ENCODE data around the gene HECW1.

HECW1 gene

DNA sequence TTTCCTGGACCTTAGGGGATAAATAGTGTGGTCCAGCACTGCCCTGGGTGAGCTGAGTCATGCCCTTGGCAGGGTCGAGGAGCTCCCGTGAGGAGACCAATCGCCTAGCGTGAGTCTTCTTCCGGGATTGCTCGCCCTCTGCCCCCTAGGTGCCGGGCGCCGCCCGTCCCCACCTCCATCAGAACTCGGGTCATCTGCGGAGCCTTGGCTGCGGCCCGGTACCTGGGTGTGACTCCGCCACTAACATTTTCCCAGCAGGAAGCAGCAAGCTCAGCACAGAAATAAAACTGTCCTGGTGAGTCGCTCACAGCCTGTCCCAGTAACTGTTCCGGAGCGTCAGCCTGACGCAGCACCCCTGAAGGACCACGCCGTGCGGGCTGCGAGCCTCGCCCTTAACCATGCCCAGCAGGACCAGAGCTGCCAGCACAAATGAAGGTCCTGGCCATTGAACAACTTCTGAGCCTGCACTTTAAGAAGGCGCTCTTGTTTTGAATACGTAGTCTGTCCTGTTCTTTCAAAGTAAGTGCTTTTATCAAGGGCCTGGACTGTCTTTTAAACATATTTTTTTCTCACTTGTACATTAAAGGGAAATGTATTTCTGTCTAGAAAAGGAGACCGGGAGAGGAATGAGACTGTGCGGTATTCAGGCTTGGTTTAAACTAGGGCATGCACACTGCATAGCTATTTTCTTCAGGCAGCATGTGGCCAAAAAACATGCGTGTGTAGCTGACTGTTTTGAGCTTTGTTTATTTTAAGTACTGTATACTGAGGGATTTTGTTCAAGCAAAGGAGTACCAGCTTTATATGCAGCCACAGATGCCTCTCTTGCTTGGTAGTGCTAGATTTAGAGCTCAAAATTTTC is 136.7 kb downstream of the HECW1 start:
- no peak overlapping the region for H3K4me3 ChIP-seq (ENCODE audit: low read depth, low read length)

DNA sequence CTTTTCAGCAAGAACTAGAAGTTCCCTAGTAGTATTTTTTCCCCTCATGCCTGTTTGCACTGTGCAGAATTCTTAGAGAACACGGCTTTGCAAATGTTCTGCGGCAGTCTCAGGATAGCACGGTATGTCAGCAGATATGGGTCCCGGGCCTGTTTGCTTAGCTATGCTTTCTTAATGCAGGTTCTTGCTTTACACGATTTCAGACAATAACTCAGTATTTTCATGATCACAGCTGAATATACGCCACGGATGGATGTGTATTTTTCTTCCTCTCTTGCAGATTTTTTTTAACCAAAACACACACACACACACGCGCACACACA is 137.3 kb downstream of the HECW1 start:
- H3K4me3 ChIP-seq (ENCODE audit: low read depth, low read length), result no peak overlapping the region

DNA sequence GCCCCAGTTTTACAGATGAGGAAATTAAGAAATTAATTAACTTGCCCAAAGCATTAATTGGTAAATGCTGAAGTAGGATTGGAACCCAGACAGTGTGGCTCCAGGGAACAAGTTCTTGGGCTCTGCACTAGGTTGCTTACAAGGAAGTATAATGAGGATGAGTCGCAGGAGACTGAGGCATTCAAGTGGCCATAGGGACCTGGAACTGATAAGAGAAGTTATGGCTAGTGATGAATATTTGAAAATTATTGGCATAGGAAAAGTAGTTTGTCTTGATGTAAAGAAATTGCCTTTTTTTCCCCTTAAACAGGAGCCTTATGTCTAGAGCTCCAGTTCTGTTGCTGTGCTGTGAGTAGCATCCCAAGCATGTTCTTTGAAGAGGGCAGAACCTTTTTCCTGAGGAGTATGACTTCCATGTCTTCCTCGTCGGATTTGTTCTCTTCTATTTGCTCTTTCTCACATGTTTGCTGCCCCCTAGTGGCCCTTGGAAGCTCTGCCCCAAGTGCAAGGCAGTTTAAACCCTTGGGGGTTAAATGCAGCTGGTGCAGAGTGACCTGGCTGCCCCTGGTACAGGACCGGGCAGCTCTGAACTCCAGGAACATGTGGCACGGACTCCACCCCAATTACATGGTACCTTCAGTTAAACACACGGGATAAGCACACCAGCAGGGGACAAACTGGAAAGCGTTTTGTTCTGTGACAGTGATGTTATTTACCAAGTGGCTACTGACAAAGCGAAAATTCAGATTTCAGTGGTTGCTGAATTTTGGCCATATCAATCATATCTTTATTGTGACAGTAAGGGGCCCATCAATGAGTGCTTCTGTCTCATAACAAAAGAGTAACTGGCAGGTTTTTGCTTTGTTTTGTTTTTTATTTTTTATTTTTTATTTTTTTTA is 148.8 kb downstream of the HECW1 start:
- H3K4me3 ChIP-seq (ENCODE audit: low read depth, low read length), result no peak overlapping the region

DNA sequence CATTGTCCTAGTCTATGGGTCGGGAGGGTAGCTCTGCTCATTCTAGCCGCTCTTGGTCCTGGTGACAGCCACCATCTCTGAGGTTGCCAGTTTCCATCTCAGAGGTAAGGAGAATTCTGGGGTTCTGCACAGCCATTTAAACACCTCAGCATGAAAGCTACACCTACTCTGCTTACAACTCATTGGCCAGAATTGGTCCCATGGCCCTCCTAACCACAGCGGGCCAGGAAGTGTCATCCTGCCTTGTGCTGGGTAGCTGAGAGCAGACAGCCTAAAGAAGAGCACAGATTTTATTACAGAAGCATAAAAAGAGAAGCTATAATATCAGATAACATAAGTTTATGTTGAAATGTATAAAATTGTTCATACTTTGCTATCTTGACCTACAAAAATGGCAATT is 152.7 kb downstream of the HECW1 start:
- H3K4me3 ChIP-seq (ENCODE audit: low read depth, low read length), result no peak overlapping the region

DNA sequence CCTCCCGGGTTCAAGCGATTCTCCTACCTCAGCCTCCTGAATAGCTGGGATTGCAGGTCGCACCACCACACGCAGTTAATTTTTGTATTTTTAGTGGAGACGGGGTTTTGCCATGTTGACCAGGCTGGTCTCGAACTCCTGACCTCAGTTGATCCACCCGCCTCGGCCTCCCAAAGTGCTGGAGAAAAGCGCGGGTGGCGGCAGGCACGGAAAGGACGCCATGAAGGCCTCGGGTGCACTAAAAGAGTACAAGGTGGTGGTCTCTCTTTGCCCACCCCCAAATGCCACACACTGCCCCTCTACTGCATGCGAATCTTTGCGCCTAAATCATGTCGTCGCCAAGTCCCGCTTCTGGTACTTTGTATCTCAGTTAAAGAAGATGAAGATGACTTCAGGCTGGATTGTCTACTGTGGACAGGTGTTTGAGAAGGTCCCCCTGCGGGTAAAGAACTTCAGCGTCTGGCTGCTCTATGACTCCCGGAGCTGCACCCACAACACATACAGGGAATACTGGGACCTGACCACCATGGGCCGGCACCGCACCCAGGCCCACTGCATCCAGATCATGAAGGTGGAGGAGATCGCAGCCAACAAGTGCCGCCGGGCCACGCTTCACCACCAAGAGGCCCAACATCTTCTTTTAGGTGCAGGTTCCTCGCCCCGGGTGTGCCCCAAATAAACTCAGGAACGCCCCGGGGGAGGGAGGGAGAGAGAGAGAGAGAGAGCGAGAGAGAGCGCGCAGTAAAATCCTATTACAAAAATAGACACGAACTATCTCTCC is 161.7 kb downstream of the HECW1 start:
- H3K4me3 ChIP-seq (ENCODE audit: low read depth, low read length), result no peak overlapping the region

DNA sequence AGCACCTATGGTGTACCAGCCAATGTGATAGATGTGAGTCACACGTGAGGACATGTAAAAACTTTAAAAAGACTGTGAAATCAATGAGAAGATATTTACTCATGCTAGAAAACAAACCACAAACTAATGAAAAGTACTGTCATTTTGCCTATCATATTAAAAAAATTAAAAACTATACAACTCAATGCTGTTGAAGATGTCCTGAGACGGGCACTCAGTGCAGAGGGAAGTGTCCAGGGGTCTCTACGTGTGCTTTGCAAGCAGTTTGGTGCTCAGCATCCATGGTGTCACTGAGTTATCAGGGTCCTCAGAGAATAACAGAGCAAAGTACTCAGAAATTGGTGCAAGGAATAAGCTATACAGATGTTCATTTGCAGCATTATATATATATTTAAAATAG is 162.3 kb downstream of the HECW1 start:
- no peak overlapping the region for H3K4me3 ChIP-seq (ENCODE audit: low read depth, low read length)

DNA sequence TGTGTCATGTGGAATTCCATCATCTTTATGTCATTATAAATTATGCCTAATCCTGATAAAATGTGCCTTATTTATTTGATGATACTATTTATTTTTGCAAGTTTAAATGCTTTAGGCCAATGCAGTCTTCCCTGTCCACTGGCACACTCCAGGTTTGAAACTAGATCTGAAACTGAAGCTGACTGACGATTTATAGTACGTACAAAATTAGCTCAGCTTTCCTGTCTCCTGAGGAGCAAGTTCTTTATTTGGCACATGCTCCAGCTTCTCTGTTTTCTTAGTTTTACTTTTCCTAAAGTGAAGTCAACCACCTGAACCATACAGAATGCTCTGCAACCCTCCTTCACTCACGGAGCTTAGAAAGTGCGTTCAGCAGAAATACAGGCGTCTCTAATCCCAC is 164.1 kb downstream of the HECW1 start:
- H3K4me3 ChIP-seq (ENCODE audit: low read depth, low read length), result no peak overlapping the region

DNA sequence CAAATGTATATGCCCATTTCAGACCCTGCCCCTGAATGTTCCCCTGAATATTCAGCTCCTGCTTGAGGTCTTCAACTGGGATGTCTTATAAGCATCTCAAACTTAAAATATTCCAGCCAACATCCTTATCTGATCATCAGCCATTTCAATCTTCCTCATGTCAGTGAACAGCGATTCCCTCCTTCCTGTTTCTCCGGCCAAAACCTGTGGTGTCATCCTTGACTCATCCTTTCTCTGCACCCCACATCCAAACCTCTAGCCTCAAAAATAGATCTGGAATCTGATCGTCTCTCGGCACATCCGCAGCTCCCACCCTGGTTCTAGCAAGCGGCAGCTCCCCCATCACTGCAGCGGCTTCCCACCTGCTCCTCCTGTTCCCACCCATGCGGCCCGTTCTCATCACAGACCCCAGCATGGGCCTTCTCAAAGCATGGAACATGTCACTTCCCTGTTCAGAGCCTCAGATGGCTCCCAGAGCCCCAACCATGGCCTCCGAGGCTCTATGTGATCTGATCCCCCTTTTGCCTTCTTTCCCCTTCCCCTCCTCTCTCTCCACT is 165.7 kb downstream of the HECW1 start:
- no peak overlapping the region for H3K4me3 ChIP-seq (ENCODE audit: low read depth, low read length)

DNA sequence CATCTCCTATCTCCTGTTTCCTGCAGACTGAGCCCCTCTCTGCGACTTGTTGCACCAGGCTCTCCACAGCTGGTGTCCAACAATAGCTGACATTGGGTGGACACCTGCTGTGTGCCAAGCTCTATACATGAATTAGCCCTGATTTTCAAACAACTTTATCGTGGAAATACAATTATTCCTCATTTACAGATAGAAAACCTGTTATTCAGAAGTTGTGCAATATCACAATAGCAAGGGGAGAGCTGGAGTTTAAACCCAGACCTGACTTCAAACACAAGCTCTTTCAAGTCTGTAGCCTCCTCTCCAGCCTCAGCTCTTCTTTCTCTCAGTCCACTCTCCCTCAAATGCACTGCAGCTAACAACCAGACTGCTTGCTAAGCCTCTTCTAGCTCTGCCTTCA is 168.8 kb downstream of the HECW1 start:
- no peak overlapping the region for H3K4me3 ChIP-seq (ENCODE audit: low read depth, low read length)

DNA sequence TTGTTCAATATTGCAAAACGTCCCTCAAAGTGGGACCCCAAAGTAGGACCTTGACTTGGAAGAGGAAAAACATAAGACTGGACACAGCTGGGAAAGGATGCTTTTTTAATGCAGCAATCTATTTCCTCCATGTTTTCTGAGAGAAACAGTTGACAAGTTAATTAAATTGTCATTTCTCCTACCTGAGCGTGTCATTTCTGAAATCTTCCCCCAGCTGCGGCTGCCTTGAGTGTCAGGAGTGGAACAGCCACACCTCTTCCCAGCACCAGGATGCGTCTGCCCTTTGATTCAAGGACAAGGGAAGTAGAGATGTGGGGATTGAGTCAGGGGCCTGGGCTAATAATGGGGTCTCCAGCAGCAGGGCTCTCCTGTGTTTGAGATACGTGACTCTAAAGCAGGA is 171.3 kb downstream of the HECW1 start:
- no peak overlapping the region for H3K4me3 ChIP-seq (ENCODE audit: low read depth, low read length)

DNA sequence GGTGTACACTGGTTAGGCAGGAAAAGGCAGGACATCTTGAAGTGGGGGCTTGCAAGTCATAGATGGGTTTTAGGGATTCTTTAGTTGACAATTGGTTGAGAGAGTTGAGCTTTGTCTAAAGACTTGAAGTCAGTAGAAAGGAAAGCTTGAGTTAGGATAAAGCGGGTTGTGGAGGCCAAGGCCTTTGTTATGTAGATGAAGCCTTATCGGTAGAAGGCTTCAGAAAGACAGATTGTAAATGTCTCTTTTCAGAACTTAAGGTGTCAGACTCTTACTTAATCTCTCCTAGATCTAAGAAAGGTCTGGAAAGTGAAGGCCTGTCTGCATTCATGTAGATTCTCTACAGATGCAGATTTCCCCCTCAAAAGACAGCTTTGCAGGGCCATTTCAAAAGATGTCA is 177.4 kb downstream of the HECW1 start:
- H3K4me3 ChIP-seq (ENCODE audit: low read depth, low read length), result no peak overlapping the region

DNA sequence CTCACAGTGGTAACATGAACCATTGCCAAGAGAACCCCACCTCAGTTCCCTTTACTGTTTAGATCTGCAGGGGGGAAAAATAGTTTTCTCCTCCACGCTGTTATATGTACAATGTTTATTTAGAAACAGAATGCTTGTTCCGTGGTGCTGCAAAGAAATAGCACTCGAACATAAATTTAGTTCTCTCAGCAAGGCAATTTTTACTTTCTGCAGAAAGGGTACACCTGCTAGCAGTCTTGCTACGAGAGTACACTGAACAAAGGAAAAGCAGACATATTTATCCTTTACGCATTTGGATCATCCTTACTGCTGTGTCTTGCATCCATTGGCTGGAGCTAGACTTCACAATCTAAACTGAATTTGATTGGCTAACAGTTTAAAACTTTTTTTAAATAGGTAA is 178.5 kb downstream of the HECW1 start:
- no peak overlapping the region for H3K4me3 ChIP-seq (ENCODE audit: low read depth, low read length)

DNA sequence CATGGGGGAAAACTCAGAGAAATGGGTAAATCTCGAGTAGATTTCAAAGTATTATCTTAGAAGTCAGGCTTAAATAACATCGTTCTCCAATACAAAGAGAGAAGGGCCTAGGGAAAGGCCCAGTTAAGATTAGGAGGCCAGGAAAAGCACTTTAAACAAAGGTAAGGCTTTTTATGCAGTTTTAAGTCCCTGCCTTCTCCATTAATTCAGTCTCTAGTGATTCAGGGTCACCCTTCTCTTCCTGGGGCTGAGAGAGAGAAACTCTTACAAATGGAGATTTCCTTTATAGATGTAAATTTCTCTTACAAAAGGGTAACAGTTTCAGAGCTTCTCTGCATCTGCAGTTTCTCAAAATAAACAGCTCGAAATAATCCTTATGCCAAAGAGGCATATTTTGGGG is 179.3 kb downstream of the HECW1 start:
- no peak overlapping the region for H3K4me3 ChIP-seq (ENCODE audit: low read depth, low read length)

DNA sequence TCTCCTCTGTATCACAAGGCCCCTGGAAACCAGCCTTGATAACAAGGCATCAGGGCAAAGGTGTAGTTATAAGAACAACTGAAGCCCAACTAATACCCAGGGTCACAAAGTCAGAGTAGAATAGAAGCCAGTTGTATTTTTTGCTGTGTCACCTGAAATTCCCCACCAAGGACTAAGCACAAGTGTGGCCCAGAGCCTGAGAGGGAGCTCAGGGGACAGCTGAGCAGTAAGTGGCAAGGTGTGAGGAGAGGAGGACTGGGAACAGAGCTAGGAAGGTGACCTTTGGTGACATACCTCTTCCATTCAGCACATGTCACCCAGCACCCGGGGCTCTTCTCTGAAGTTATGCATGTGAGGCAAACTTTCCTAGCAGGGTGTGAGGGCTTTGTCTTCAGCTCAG is 179.9 kb downstream of the HECW1 start:
- no peak overlapping the region for H3K4me3 ChIP-seq (ENCODE audit: low read depth, low read length)

DNA sequence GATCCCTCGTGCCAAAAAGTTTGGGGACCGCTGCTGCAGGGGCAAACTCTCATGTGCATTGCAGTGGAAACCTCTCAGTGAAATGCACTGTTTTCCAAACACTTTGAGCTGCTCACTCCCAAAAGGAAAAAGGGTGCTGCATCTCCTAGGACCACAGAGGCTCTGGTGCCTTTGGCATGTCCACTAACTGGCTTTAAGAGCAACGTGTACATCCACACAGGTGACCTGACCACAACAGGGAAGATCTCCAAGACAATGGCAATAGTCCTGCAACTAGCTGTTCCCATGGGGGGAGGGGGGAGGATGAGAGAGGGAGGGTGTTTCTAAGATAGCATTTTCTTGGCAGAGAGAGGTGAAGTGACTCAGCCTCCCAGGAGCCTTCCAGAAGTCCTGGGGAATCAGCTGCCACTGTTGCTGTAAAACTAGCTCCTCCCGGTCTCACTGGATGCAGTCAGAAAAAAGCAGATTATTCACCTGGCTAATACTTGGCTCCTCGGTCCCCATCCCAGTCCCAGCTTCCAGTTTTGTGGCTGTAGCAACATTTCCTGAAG is 181.7 kb downstream of the HECW1 start:
- no peak overlapping the region for H3K4me3 ChIP-seq (ENCODE audit: low read depth, low read length)

DNA sequence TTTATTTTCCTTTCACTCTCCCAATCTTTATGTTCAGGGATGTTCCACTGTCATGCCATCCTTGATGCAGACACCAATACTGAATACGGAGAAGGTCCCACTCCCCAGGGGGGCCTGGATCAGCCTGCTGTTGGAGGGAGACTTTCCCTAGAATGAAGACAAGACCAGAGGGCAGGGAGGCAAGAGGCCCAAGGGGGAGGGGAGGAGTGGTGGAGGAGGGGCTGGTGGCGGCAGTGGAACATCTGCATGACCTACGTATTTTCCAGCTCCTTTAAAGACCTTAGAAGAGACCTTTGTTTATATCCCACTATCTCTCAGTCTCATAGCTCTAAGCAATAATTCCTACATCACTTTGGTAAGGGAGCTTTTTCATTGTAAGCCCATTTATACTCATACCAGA is 183.0 kb downstream of the HECW1 start:
- H3K4me3 ChIP-seq (ENCODE audit: low read depth, low read length), result no peak overlapping the region

DNA sequence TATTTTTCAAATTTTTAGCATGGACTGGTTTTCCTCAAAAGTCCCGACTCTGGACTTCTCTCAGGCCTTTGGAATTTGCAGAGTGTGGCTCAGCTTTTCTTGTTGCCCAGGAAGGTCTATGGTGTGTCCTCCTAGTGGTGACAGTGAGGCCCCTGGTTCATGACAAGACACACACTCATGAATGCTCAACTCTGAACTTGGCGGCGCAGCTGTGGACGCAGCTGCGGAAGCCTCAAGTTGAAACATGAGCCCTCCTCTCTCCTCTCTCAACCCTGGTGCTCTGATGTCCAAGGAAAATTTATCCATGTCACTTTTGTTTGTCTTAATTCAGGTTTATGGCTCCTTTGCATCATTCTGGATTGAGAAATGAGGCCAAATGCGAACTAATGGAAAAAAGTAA is 183.9 kb downstream of the HECW1 start:
- no peak overlapping the region for H3K4me3 ChIP-seq (ENCODE audit: low read depth, low read length)

DNA sequence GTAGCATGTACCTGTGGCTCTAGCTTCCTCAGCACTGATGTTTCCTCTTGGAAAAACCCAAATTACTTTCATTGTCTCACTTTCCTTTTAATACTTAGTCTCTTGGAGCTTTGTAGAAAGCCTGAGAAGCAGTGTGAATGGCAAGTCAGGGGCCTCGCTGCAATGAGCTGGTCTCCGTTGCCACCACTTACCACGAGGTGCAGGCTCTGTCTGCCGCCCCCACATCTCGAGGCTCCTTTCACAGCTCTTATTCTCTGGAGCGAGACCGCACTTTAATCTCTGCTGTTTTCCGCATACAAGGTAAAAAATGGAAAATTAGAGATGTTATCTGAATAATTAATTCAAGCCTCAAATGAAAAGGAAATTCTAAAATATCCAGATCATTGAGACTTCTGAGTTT is 186.2 kb downstream of the HECW1 start:
- no peak overlapping the region for H3K4me3 ChIP-seq (ENCODE audit: low read depth, low read length)

DNA sequence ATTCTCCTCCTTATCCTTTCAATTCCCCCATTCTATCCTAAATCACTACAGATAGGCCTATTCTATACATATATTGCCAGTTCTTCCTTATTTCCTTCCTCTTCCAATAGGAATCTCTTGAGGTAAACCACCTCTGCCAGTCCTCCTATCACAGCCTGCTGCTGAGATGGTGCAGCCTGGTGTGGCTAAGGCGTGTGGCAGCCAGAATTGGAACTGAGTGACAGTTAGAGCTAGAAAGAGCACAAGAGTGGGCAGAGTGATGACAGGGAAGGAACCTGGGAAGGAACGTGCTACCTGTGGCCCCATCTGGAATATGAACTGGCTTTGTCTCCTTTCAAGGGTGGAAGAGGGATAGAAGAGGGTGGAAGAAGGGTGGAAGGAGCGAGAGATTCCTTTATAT is 187.7 kb downstream of the HECW1 start:
- no peak overlapping the region for H3K4me3 ChIP-seq (ENCODE audit: low read depth, low read length)

DNA sequence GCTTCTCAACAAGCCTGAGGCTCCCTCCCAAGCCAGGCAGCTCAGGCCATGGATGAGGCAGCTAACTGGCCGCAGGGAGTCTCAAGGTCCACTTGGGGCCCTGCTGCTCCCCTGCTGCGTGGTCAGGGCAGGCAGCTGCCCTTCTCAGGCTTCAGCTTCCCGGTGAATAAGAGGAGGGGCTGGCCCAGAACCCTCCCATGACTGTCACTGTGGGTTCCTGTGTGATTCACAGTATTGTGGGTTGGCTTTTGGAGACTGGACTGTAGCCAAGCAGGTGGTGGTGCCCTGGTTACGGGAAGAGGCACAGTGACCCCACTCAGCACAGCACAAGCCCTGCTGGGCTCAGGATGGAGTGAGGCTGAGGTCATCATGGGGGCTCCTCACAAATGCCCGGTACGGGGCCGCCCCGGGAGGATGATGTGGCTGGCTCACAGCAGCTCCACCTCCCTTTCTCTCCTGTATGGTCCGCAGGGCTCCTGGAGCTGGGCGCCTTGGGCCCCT is 189.8 kb downstream of the HECW1 start:
- H3K4me3 ChIP-seq (ENCODE audit: low read depth, low read length), result no peak overlapping the region

Measured in iPS-11a (cell line).